AG09319 (cell line): ENCODE data around the gene TNFRSF19.

Experiments
- DNase-seq: peaks from one replicate; pipeline ENCODE4 v3.0.0-alpha.2; 2010; ENCODE audit warnings: low read depth; ENCODE audit errors: extremely low read depth
- TF ChIP-seq, protein P1 (sequence below): IDR thresholded peaks from 2 replicates; pipeline ENCODE4 v1.5.1; 2011; ENCODE audit warnings: low read depth, mild to moderate bottlenecking, inconsistent platforms, low read length, moderate library complexity

Gene TNFRSF19

GRCh38 chr13:23644527-23645138 is 74.4 kb downstream of the TNFRSF19 start:
- TF ChIP-seq, protein P1, sequence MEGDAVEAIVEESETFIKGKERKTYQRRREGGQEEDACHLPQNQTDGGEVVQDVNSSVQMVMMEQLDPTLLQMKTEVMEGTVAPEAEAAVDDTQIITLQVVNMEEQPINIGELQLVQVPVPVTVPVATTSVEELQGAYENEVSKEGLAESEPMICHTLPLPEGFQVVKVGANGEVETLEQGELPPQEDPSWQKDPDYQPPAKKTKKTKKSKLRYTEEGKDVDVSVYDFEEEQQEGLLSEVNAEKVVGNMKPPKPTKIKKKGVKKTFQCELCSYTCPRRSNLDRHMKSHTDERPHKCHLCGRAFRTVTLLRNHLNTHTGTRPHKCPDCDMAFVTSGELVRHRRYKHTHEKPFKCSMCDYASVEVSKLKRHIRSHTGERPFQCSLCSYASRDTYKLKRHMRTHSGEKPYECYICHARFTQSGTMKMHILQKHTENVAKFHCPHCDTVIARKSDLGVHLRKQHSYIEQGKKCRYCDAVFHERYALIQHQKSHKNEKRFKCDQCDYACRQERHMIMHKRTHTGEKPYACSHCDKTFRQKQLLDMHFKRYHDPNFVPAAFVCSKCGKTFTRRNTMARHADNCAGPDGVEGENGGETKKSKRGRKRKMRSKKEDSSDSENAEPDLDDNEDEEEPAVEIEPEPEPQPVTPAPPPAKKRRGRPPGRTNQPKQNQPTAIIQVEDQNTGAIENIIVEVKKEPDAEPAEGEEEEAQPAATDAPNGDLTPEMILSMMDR = no peak
- no peak for DNase-seq

- DNase-seq = no peak
- TF ChIP-seq, protein P1 = no peak
These were observed 75.6 kb downstream of the TNFRSF19 start for GRCh38 chr13:23645851-23646250.

- no peak for DNase-seq
- TF ChIP-seq, protein P1 = no peak
These were observed 81.2 kb downstream of the TNFRSF19 start for GRCh38 chr13:23651439-23651838.

DNA sequence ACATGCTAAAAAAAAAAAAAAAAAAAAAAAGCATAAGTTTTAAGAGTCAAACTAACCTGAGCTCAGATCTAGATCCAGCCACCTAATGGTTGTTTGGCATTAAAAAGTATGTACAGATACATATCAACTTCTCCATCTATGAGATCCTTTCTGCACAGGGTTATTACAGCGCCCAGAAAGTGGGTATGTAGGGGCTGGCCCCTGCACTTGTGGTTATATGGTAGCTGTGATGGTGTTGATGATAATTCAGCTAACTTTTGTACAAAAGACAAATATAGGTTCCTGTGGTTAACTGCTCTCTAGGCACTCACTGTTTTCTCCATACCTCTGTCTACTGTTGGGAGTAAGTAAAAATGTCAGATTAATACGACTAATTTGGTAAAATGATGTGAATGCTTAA is 81.7 kb downstream of the TNFRSF19 start:
- TF ChIP-seq, protein P1 = no peak
- no peak for DNase-seq

DNA sequence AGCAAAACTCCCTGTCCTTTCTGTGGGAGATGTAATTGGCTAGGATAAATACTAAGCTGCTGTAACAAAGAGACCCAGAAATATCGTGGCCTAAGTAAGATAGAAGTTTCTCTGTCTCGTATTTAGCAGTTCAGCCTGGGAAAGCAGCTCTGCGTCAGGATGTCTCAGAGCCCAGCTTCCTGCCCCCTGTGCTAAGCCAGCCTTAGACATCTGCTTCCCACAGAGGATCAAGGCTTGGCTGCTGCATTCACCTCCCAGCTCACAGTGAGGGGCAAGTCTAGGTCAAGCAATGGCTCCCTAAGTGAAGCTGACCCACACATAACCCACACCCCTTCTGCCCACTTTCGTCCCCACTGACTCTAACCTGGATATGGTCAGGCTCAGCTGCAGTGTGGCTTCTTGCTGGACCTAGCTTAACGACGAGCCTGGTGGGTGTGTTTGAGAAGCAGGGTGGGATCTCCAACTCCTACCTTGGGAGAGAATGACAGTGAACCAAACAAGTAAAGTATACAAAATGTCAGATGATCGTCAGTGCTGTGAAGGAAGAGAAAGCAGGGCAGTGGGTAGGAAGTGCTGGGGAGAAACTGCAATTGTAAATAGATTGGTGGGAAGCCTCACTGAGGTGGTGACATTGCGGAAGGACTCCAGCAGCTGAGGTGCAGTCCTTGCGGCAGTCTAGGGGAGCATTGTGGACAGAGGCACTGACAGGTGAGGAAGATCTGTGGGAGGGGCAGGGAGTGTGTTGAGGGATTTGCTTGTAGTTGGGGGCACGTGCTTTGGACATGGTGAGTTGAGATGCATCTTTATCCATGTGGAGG is 82.9 kb downstream of the TNFRSF19 start:
- TF ChIP-seq, protein P1 = no peak
- DNase-seq = no peak

GRCh38 chr13:23654111-23655110 is 84.2 kb downstream of the TNFRSF19 start:
- TF ChIP-seq, protein P1 = no peak
- no peak for DNase-seq
